MM.1S (cell line): ENCODE data around the gene PCED1B.

Experiments used
- CTCF ChIP-seq: fragments of 300-600 bp; sonication (generic); IDR thresholded peaks from 2 replicates; pipeline ENCODE4 v1.5.1; 2016; ENCODE audit warnings: antibody characterized with exemption, low read length, mixed read lengths
- EZH2 ChIP-seq: fragments of 300-600 bp; sonication (generic); optimal IDR thresholded peaks from 2 replicates; pipeline ENCODE3; 2017; ENCODE audit warnings: low read depth, mild to moderate bottlenecking, antibody characterized with exemption, low read length, mixed read lengths
- EZH2phosphoT487 ChIP-seq: fragments of 300-600 bp; sonication (generic); IDR thresholded peaks from 2 replicates; pipeline ENCODE4 v1.6.1; 2018; ENCODE audit warnings: antibody characterized with exemption, low read length

GRCh38 chr12:47053961-47054360 lies 25.5 kb upstream of the PCED1B start:
- TF ChIP-seq CTCF (no peak), EZH2phosphoT487 (no peak), EZH2 (no peak)
